Smooth muscle cell (in vitro differentiated cells): ENCODE results near the gene KATNB1. TPM values are rescaled to one million over a fixed set of nuclear protein-coding genes. Genes with fewer than 3 reads are reported as not detected.

Source experiments
- DNase-seq: peaks from one replicate; lab custom pipeline; 2025; ENCODE audit not compliant: unreplicated experiment; lab: John Stamatoyannopoulos, UW
- H2AFZ ChIP-seq: fragments of 200-600 bp; sonication (generic); 2 replicates; pipeline ENCODE4 v1.6.0; 2016; ENCODE audit warnings: antibody characterized with exemption, low read depth, mild to moderate bottlenecking
- H3F3A ChIP-seq: fragments of 200-600 bp; sonication (generic); 2 replicates; pipeline ENCODE4 v1.6.0; 2017; ENCODE audit warnings: antibody characterized with exemption, low read depth
- H3K27ac ChIP-seq: fragments of 200-600 bp; sonication (generic); 2 replicates; pipeline ENCODE4 v1.5.1; 2016; ENCODE audit warnings: low read depth, mild to moderate bottlenecking
- H3K27me3 ChIP-seq: fragments of 200-600 bp; sonication (generic); 2 replicates; pipeline ENCODE4 v1.6.1; 2016; ENCODE audit warnings: low read depth, mild to moderate bottlenecking
- H3K36me3 ChIP-seq: fragments of 200-600 bp; sonication (generic); 2 replicates; pipeline ENCODE4 v1.5.1; 2016; ENCODE audit warnings: low read depth
- H3K4me1 ChIP-seq: fragments of 200-600 bp; sonication (generic); 2 replicates; pipeline ENCODE4 v1.5.1; 2016; ENCODE audit warnings: low read depth
- H3K4me2 ChIP-seq: fragments of 200-600 bp; sonication (generic); 2 replicates; pipeline ENCODE4 v1.6.0; 2016; ENCODE audit warnings: mild to moderate bottlenecking
- H3K4me3 ChIP-seq: fragments of 200-600 bp; sonication (generic); 2 replicates; pipeline ENCODE4 v1.5.1; 2016; ENCODE audit warnings: mild to moderate bottlenecking
- H3K79me2 ChIP-seq: fragments of 200-600 bp; sonication (generic); 2 replicates; pipeline ENCODE4 v1.6.0; 2016; ENCODE audit warnings: low read depth, mild to moderate bottlenecking
- H3K9ac ChIP-seq: fragments of 200-600 bp; sonication (generic); 2 replicates; pipeline ENCODE4 v1.6.0; 2016; ENCODE audit warnings: low read depth
- H3K9me3 ChIP-seq: fragments of 200-600 bp; sonication (generic); replicated peaks from 2 replicates; pipeline ENCODE4 v1.5.1; 2016; ENCODE audit warnings: low read depth
- H4K20me1 ChIP-seq: fragments of 200-600 bp; sonication (generic); 2 replicates; pipeline ENCODE4 v1.6.0; 2016; ENCODE audit warnings: low read depth
- WGBS: methylation state at CpG from one replicate; pipeline ENCODE4 v1.1.7; 2016; ENCODE audit warnings: low lambda C conversion rate; 5-methylcytosine and 5-hydroxymethylcytosine counted together
- polyA plus RNA-seq: library from polyadenylated mRNA; unstranded; fragments of >200 nt; fragmentation: Nextera tagmentation; extraction: Ambion mirVana; gene quantifications from 2 replicates; pipeline ENCODE4 v1.2.1, GENCODE V29; 2016
- total RNA-seq: library from RNA; depleted of rRNA; stranded (reverse); fragments of >200 nt; gene quantifications from 2 replicates; pipeline ENCODE4 v1.2.3, GENCODE V29; 2014
- TF ChIP-seq, protein P1 (sequence below): fragments of 200-600 bp; sonication (generic); IDR thresholded peaks from 2 replicates; pipeline ENCODE4 v1.5.1; 2017; ENCODE audit warnings: borderline replicate concordance, mild to moderate bottlenecking, antibody characterized with exemption; ENCODE audit not compliant: insufficient read depth, poor library complexity, severe bottlenecking

KATNB1 gene
- total and polyA plus RNA-seq, 2 experiments from 2014 or later: 11.9 to 23.6 TPM

DNA sequence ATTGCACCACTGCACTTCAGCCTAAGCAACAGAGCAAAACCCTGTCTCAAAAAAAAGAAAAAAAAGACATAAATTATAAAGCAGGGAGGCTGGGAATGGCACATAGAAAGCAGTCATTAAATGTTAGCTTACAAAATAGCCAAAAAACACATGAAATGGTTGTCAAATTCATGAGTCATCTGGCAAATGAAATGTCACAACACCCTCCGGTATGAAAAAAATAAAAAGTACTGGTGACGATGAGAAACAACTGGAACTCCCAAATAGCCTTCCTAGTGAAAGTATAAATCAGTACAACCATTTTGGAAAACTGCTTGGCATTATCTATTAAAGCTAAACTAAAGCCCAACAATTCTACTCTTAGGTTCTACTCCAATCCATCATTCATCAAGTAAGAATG is 3.5 kb upstream of the KATNB1 start:
- 91% methylated on average over 2 of the region's 2 CpGs for WGBS
- H3K27me3 ChIP-seq: no peaks in the 10 kb centered on the region
- no peak overlapping the region for H2AFZ ChIP-seq
- H3K4me2 ChIP-seq: no peak overlapping the region
- peaks cover 8% of the 10 kb centered on the region for H3K4me1 ChIP-seq
- TF ChIP-seq, protein P1, sequence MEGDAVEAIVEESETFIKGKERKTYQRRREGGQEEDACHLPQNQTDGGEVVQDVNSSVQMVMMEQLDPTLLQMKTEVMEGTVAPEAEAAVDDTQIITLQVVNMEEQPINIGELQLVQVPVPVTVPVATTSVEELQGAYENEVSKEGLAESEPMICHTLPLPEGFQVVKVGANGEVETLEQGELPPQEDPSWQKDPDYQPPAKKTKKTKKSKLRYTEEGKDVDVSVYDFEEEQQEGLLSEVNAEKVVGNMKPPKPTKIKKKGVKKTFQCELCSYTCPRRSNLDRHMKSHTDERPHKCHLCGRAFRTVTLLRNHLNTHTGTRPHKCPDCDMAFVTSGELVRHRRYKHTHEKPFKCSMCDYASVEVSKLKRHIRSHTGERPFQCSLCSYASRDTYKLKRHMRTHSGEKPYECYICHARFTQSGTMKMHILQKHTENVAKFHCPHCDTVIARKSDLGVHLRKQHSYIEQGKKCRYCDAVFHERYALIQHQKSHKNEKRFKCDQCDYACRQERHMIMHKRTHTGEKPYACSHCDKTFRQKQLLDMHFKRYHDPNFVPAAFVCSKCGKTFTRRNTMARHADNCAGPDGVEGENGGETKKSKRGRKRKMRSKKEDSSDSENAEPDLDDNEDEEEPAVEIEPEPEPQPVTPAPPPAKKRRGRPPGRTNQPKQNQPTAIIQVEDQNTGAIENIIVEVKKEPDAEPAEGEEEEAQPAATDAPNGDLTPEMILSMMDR: no peak
- no peak overlapping the region for H3K27ac ChIP-seq
- no peaks in the 10 kb centered on the region for H3K9me3 ChIP-seq
- peaks cover 8% of the 10 kb centered on the region for H3F3A ChIP-seq
- H3K9ac ChIP-seq: no peak overlapping the region
- no peak for DNase-seq
- no peak overlapping the region for H3K4me3 ChIP-seq
- no peaks in the 10 kb centered on the region for H3K36me3 ChIP-seq
- H4K20me1 ChIP-seq: no peaks in the 10 kb centered on the region
- no peaks in the 10 kb centered on the region for H3K79me2 ChIP-seq

DNA sequence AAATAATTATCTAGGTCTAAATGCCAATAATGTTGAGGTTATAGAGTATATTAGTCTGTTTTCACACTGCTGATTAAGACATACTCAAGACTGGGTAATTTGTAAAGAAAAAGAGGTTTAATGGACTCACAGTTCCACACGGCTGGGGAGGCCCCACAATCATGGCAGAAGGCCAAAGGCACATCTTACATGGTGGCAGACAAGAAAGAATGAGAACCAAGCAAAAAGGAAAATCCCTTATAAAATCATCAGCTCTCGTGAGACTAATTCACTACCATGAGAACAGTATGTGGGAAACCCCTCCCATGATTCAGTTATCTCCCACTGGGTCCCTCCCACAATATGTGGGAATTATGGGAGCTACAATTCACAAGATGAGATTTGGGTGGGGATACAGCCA is 2.9 kb upstream of the KATNB1 start:
- Histone ChIP-seq H4K20me1 (no peaks in the 10 kb centered on the region), H3K9ac (no peak overlapping the region), H3F3A (peaks cover 8% of the 10 kb centered on the region), H3K27me3 (no peaks in the 10 kb centered on the region), H3K36me3 (no peaks in the 10 kb centered on the region), H3K79me2 (no peaks in the 10 kb centered on the region), H3K4me3 (no peak overlapping the region), H3K4me2 (no peak overlapping the region), H3K9me3 (no peaks in the 10 kb centered on the region), H2AFZ (no peak overlapping the region), H3K27ac (no peak overlapping the region), H3K4me1 (peaks cover 8% of the 10 kb centered on the region)
- DNase-seq: no peak
- TF ChIP-seq, protein P1: no peak
- WGBS: 89% methylated on average over 2 of the region's 2 CpGs

DNA sequence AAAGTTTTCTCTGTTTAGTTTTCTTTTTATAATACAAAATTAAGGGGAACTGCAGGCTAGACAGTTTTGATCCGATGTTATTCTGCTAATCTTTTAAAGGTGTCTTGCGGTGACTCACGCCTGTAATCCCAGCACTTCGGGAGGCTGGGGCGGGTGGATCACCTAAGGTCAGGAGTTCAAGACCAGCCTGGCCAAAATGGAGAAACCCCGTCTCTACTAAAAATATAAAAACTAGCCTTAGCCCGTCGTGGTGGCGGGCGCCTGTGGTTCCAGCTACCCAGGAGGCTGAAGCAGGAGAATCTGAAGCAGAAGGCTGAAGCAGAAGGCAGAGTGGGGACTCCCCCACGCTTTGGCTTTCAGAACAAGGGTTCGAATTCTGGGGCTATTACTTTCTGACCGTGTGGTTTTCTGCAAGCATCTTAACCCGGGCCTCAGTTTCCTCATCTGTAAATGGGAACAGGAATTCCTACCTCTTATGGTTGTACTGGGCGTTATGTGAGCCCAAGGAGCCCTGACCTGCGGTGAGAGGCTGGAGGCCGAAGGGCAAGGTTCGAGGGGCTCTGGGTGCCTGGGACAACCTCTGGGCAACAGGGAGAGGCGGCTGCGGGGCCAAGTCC is 1.2 kb upstream of the KATNB1 start:
- peak overlapping the region; percentile 61 for H3K4me3 ChIP-seq
- H3K9me3 ChIP-seq: no peaks in the 10 kb centered on the region
- no peak for DNase-seq
- peaks cover 8% of the 10 kb centered on the region for H3F3A ChIP-seq
- H3K4me2 ChIP-seq: peak overlapping the region; percentile 84
- peaks cover 8% of the 10 kb centered on the region for H3K4me1 ChIP-seq
- H3K36me3 ChIP-seq: no peaks in the 10 kb centered on the region
- no peaks in the 10 kb centered on the region for H3K79me2 ChIP-seq
- 65% methylated on average over 20 of the region's 20 CpGs for WGBS
- H3K9ac ChIP-seq: peak overlapping the region; percentile 81
- no peaks in the 10 kb centered on the region for H3K27me3 ChIP-seq
- no peaks in the 10 kb centered on the region for H4K20me1 ChIP-seq
- H3K27ac ChIP-seq: peak overlapping the region; percentile 82
- TF ChIP-seq, protein P1: no peak
- peak overlapping the region; percentile 87 for H2AFZ ChIP-seq
